Nasal cavity respiratory epithelium epithelial cell of viscerocranial mucosa (primary cell): ENCODE measurements around the gene ADIPOR1. TPM values are rescaled to one million over a fixed set of nuclear protein-coding genes. Genes with fewer than 3 reads are reported as not detected.

ENCODE experiments used
- total RNA-seq: library from RNA; depleted of rRNA; stranded (reverse); fragments of >200 nt; gene quantifications from 2 replicates; pipeline ENCODE4 v1.2.3, GENCODE V29; 2014

Gene ADIPOR1, protein sequence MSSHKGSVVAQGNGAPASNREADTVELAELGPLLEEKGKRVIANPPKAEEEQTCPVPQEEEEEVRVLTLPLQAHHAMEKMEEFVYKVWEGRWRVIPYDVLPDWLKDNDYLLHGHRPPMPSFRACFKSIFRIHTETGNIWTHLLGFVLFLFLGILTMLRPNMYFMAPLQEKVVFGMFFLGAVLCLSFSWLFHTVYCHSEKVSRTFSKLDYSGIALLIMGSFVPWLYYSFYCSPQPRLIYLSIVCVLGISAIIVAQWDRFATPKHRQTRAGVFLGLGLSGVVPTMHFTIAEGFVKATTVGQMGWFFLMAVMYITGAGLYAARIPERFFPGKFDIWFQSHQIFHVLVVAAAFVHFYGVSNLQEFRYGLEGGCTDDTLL
- total RNA-seq = 167 and 244 TPM in 2 replicates

GRCh38 chr1:202957733-202958543 is at the start of gene ADIPOR1:
Gene ADIPOR1 (minus strand): TSS chr1:202958312. CDS start chr1:202951070, 7,242 bp downstream.

DNA sequence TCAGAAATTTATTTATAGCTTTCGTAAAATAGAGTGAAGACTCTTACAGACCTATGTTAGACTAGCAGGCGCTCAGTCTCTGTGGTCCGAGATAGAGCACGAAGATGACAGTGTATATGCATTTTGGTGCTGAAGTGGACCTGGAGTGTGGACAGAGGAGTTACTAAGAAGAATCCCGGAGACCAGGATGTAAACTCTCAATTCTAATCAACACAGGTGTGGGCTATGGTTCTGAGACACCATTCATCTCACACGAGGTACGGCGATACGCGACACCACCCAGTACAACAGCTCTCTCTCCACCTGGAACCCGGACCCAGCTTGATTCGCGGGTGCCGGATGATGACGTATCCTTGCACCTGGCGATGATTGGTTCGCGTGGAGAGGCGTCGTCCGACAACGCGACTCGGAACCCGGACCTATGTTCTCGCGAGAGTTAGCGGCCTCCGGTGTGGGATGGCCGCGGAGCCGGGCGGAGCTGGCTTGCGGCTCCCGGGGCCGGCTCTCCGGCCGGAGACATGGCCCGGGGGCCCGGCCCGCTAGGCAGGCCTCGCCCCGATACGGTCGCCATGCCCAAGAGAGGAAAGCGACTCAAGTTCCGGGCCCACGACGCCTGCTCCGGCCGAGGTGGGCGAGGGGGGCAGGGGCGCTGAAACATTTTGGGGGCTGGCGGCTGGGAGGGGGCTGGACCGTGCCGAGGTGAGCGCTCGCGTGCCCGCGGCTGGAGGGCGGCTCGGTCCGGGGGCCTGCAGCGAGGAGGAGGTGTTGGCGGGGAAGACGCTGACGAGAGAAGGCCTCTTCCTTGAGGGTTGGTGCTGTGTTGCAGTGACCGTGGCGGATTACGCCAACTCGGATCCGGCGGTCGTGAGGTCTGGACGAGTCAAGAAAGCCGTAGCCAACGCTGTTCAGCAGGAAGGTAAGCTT is 49.1 kb upstream of the ADIPOR1 start, which contains the start of gene TMEM183A:
Gene TMEM183A, plus strand, starts transcription at position 427 of the 924 bp plus-strand sequence. Its CDS starts 92 bp downstream, at position 519.

DNA sequence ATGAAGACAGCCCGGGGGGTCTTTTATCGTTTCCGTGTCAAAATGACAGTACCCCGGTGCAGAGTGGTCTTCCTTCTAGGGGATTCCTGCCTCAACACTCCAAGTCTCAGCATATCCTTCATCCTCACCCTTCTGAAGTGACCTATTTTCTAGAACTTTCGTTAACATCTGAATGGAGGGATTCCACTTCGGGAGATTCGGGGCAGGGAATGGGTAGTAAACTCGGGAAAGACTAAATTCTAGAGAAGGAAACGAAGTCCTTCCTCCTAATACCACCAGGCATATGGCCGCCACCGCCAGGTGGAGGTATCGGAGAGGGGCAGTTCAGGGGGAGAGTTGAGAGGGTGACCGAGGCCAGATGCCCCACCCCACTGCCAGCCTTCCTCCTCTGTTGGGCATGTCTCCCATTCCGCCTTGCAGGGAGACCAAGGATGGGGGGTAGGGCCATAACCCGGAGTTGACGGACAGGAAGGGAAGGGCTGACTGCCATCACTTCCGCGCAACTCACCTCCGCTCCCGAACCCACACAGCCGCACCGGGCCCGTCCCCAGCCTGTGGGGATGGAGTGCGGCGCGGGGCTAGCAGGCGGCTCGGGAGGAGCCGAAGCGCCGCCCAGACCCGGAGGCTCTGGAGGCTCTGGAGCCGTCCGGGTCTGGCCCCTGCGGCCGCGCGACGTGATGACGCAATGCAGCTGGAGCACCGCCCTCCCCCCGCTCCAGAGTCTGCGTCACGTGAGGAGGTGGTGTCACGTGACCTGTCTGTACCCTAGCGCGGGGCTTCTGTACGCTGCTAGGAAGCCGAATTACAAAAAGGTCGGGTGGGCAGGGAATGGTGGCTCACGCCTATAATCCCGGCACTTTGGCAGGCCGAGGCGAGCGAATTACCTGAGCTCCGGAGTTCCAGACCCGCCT is 31.3 kb downstream of the ADIPOR1 start, which contains the start of gene KLHL12:
Gene KLHL12, minus strand, starts transcription at position 654 of the 911 bp plus-strand sequence. CDS start 2,072 bp downstream, outside the sequence.

Other genes with a start within 250 kb of the ADIPOR1 start
- under 0.01 TPM in 2 replicates for gene SYT2, start 247.9 kb downstream of the ADIPOR1 start, total RNA-seq
- 91.9 and 191 TPM in 2 replicates for gene KDM5B, start 149.9 kb downstream of the ADIPOR1 start, total RNA-seq
- gene PCAT6, start 147.4 kb downstream of the ADIPOR1 start, total RNA-seq = 0.68 and 1.1 TPM in 2 replicates
- gene RABIF, start 69.2 kb downstream of the ADIPOR1 start, total RNA-seq = 6.6 and 8.5 TPM in 2 replicates
- 54.4 and 55.4 TPM in 2 replicates for gene KLHL12, start 31.1 kb downstream of the ADIPOR1 start, total RNA-seq
- 103 and 187 TPM in 2 replicates for gene CYB5R1, start 8.9 kb upstream of the ADIPOR1 start, total RNA-seq
- gene TMEM183A, start 49.1 kb upstream of the ADIPOR1 start, total RNA-seq = 98.4 and 102 TPM in 2 replicates
- gene PPFIA4, start 68.2 kb upstream of the ADIPOR1 start, total RNA-seq = 0.34 and 3.1 TPM in 2 replicates
- gene MYOG, start 127.7 kb upstream of the ADIPOR1 start, total RNA-seq = not detected in 2 replicates
- not detected in 2 replicates for gene ADORA1, start 169.4 kb upstream of the ADIPOR1 start, total RNA-seq
- gene MYBPH, start 217.5 kb upstream of the ADIPOR1 start, total RNA-seq = not detected in 2 replicates
- gene CHI3L1, start 228.4 kb upstream of the ADIPOR1 start, total RNA-seq = under 0.01 and 3.1 TPM in 2 replicates